ENCODE results near the gene SYTL3. TPM values are rescaled to one million over a fixed set of nuclear protein-coding genes. Genes with fewer than 3 reads are reported as not detected.

The SYTL3 gene
- total RNA-seq, 1 experiment from 2014 or later = 0.86 TPM

DNA sequence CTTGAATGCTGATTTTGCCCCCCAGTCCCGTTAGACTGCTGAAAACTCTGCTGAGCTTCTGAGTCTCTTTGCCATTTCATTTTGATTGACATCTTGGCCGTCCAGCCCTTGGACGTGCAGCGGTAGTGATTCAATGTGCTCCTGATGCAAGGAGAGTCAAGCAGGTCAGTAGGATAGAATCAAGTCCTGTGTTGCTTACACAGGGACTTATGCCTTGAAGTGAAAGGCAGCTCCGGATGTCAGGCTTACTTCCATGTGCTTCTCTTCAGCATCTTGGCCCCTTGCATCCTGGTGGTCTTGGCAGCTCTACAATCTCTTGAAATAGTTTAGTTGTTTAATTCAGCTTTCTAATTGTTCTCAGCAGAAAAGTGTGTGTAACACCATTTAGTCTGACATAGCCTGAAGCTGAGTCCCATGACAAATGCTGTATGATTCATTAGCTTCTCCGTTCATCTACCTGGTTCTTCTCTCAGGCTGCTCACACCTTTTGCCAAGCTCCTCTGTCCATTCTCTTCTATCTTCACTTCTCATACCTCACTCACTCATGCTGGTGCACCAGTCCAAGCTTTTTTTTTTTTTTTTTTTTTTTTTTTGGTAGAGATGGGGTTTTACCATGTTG lies 93.3 kb downstream of the SYTL3 start:
- H3K9me3 ChIP-seq = no peaks in the 10 kb centered on the region
- no peaks in the 10 kb centered on the region for H3K4me1 ChIP-seq
- no TSS peak for BruUV-seq (replicated peaks)
- H3K36me3 Mint-ChIP-seq (ENCODE audit: insufficient read depth, unreplicated experiment) = peaks cover 5% of the 10 kb centered on the region
- no peak for TF ChIP-seq CTCF (IDR thresholded peaks at IDR 0.05; ENCODE audit: insufficient read depth in 1 of 2, low read depth in 1 of 2, low read length in 1 of 2, severe bottlenecking in 1 of 2, unreplicated experiment in 1 of 2)
- no peak for DNase-seq
- H3K4me1 Mint-ChIP-seq (ENCODE audit: low read depth, unreplicated experiment) = no peaks in the 10 kb centered on the region
- H3K9me3 Mint-ChIP-seq (ENCODE audit: unreplicated experiment) = peaks cover 11% of the 10 kb centered on the region
- H3K27ac Mint-ChIP-seq (ENCODE audit: unreplicated experiment) = no peak overlapping the region
- no peaks in the 10 kb centered on the region for H3K36me3 ChIP-seq (ENCODE audit: control insufficient read depth, insufficient read depth, low read length)
- H3K27me3 ChIP-seq (replicated peaks; ENCODE audit: control insufficient read depth, insufficient read depth, low read length) = no peaks in the 10 kb centered on the region
- H3K4me3 ChIP-seq (ENCODE audit: low read depth, low read length) = no peak overlapping the region
- ChIA-PET POLR2A (no interaction called here), CTCF (interaction anchor here (0.5 kb wide), 1 partner anchor 52 kb away, joined by 3 read pairs; no protein-coding TSS in a partner anchor)
- no peaks in the 10 kb centered on the region for H3K27me3 Mint-ChIP-seq (ENCODE audit: insufficient read depth, unreplicated experiment)
- intact Hi-C loops (cut with micrococcal nuclease; ENCODE audit: unreplicated experiment) = no loop called here
- H3K4me3 Mint-ChIP-seq (ENCODE audit: unreplicated experiment) = no peak overlapping the region

- no peak for TF ChIP-seq CTCF (IDR thresholded peaks at IDR 0.05; ENCODE audit: insufficient read depth in 1 of 2, low read depth in 1 of 2, low read length in 1 of 2, severe bottlenecking in 1 of 2, unreplicated experiment in 1 of 2)
- ChIA-PET POLR2A (no interaction called here), CTCF (interaction anchor here (1.4 kb wide), 1 partner anchor 26 kb away, joined by 3 read pairs; no protein-coding TSS in a partner anchor)
- Histone ChIP-seq H3K9me3 (no peaks in the 10 kb centered on the region), H3K27me3 (replicated peaks; ENCODE audit: control insufficient read depth, insufficient read depth, low read length) (no peaks in the 10 kb centered on the region), H3K36me3 (ENCODE audit: control insufficient read depth, insufficient read depth, low read length) (no peaks in the 10 kb centered on the region), H3K4me3 (ENCODE audit: low read depth, low read length) (no peak overlapping the region), H3K4me1 (no peaks in the 10 kb centered on the region)
- Mint-ChIP-seq H3K36me3 (ENCODE audit: insufficient read depth, unreplicated experiment) (no peaks in the 10 kb centered on the region), H3K27me3 (ENCODE audit: insufficient read depth, unreplicated experiment) (no peaks in the 10 kb centered on the region), H3K9me3 (ENCODE audit: unreplicated experiment) (no peaks in the 10 kb centered on the region), H3K4me3 (ENCODE audit: unreplicated experiment) (no peak overlapping the region), H3K27ac (ENCODE audit: unreplicated experiment) (no peak overlapping the region), H3K4me1 (ENCODE audit: low read depth, unreplicated experiment) (no peaks in the 10 kb centered on the region)
- intact Hi-C loops (cut with micrococcal nuclease; ENCODE audit: unreplicated experiment) = no loop called here
- no TSS peak for BruUV-seq (replicated peaks)
- DNase-seq = no peak
Measured at GRCh38 chr6:158744986-158745430, 95.2 kb downstream of the SYTL3 start.

- no peak for DNase-seq
- no peaks in the 10 kb centered on the region for H3K36me3 Mint-ChIP-seq (ENCODE audit: insufficient read depth, unreplicated experiment)
- intact Hi-C loops (cut with micrococcal nuclease; ENCODE audit: unreplicated experiment) = no loop called here
- H3K4me3 Mint-ChIP-seq (ENCODE audit: unreplicated experiment) = no peak overlapping the region
- no peaks in the 10 kb centered on the region for H3K4me1 Mint-ChIP-seq (ENCODE audit: low read depth, unreplicated experiment)
- Histone ChIP-seq H3K27me3 (replicated peaks; ENCODE audit: control insufficient read depth, insufficient read depth, low read length) (no peaks in the 10 kb centered on the region), H3K9me3 (no peaks in the 10 kb centered on the region), H3K4me1 (no peaks in the 10 kb centered on the region), H3K4me3 (ENCODE audit: low read depth, low read length) (no peak overlapping the region), H3K36me3 (ENCODE audit: control insufficient read depth, insufficient read depth, low read length) (no peaks in the 10 kb centered on the region)
- no peaks in the 10 kb centered on the region for H3K27me3 Mint-ChIP-seq (ENCODE audit: insufficient read depth, unreplicated experiment)
- H3K27ac Mint-ChIP-seq (ENCODE audit: unreplicated experiment) = no peak overlapping the region
- no TSS peak for BruUV-seq (replicated peaks)
- no peaks in the 10 kb centered on the region for H3K9me3 Mint-ChIP-seq (ENCODE audit: unreplicated experiment)
- CTCF ChIA-PET = no interaction called here
- TF ChIP-seq CTCF (IDR thresholded peaks at IDR 0.05; ENCODE audit: insufficient read depth in 1 of 2, low read depth in 1 of 2, low read length in 1 of 2, severe bottlenecking in 1 of 2, unreplicated experiment in 1 of 2) = no peak
- POLR2A ChIA-PET = no interaction called here
Measured at GRCh38 chr6:158751224-158751623, 101.4 kb downstream of the SYTL3 start.

Measured in Caco-2 (cell line).